HG02610 (cell line): Measurements from ENCODE around the gene PRPF19.

ENCODE experiments used
- ATAC-seq: cut with Tn5 transposase; IDR thresholded peaks from one replicate; pipeline ENCODE4 v1.9.1; 2021; ENCODE audit warnings: mild to moderate bottlenecking, moderate library complexity; ENCODE audit not compliant: unreplicated experiment

PRPF19 gene

GRCh38 chr11:60906132-60906972, at the start of gene PRPF19:
Gene PRPF19, minus strand, starts transcription at chr11:60906585. Its CDS starts 203 bp downstream, at chr11:60906382.
- ATAC-seq = peak; percentile 75

- no peak for ATAC-seq
These were observed 49.2 kb upstream of the PRPF19 start for GRCh38 chr11:60955571-60955970.

GRCh38 chr11:60954421-60954820, 48.0 kb upstream of the PRPF19 start:
- no peak for ATAC-seq

- no peak for ATAC-seq
These were observed 47.4 kb upstream of the PRPF19 start for GRCh38 chr11:60953781-60954180.

DNA sequence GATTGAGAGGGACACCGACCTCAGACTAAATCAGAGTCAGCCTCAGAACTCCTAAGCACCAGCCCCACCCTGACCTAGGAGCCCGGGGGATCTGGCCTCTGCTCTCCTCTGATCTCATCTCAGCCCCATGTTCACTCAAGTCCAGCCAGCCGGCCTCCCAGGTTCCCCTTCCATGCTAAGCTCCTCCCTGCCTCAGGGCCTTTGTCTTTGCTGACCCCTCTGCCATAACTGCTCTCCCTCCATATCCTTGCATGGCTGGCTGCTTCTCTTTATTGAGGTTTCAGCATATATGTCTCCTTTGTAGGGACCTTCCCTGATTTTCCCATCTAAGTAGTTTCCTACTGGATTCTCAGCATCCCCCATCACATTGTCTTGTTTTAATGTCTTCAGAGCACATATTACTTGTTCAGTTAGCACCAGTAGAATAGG, 46.4 kb upstream of the PRPF19 start:
- no peak for ATAC-seq

DNA sequence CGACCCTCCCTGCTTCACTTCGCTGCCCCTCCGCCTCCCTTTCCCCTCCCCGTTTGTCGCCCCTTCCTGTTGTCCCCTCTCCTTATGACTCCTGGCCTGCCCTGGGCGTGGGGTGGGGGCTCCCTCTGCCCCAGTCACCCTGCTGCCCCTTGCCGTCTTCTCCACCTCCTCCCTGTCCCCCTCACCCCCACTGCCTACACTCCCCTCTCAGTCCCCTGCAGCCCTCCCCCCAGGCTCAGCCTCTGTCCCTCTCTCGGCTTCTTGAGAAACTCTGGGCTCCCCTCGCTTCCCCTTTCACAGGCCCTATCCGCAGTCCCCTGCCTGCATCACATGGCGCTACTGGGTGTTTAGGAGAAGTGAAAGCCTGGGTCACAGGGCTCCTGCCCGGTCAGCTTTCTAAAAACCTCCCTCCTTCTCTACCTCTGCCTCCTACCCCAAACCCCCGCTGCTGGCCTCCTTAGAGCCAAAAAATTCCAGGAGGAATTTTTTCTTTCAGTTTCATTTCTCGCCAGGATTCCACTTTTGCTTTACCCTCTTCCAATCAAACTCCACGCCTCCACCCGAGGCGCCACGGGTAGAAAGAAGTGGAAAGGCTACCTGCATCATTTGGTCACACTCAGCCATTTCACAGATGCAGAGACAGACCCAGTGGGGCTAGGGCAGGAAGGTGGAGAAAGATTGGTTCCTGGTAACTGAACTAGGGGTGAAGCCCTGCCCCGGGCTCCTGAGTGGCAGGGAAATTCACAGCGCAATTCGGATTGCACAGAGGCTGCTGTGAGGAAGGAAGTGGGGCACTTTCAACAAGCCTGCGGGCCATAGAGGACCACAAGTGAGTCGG, 45.7 kb upstream of the PRPF19 start, which contains the start of gene SLC15A3:
SLC15A3 (minus strand) TSS at position 273 of the 838 bp plus-strand sequence. CDS start 625 bp downstream, outside the sequence.
- peak; percentile 66 for ATAC-seq

GRCh38 chr11:60951606-60951903, 45.2 kb upstream of the PRPF19 start:
- no peak for ATAC-seq

DNA sequence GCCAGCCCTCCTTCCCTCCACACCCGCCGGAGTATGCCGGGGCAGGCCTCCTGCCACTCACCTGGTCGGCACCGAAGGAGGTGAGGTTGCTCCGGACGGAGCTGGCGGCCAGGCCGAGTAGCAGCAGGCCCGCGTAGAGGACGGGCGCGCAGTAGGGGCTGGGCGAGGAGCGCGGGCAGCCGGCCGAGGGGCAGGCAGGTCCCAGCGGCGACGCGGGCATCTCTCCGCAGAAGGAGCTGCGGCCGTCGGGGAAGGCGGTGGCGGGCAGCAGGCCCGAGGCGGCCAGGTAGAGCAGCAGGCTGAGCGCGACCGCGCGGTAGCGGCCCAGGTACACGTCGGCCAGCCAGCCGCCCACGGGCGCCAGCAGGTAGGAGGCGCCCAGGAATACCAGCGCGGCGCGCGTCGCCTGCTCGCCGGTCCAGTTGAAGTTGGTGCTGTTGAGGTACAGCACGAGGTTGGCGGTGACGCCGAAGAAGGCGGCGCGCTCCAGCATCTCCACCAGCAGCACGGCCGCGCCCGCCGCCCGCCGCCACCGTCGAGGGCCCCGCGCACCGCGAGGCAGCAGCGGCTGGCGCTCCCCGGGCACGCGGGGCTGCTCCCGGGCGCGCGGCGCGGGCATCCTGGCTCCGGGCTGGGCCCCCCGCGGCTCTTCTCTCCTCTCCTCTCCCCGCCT, 44.7 kb upstream of the PRPF19 start:
- ATAC-seq = no peak

DNA sequence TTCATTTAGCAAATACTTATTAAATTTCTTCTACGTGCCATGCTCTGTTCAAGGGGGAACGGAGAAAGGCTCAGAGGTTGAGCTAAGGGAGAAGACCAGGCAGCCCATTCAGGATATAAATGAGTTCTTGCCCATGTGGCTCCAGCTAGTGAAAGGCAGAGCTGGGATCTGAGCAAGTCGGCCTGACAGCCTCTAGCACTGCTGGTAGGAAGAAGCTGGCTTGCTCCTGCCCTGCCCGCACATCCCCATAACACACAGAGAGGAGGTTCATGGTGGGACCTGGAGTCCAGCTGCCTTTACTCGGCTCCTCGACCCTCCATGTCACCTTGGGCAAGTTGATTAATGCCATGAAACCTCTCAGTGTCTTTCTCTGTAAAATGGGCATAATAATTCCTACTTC, 43.6 kb upstream of the PRPF19 start:
- ATAC-seq = no peak

GRCh38 chr11:60948250-60948649, 41.9 kb upstream of the PRPF19 start:
- ATAC-seq = no peak

DNA sequence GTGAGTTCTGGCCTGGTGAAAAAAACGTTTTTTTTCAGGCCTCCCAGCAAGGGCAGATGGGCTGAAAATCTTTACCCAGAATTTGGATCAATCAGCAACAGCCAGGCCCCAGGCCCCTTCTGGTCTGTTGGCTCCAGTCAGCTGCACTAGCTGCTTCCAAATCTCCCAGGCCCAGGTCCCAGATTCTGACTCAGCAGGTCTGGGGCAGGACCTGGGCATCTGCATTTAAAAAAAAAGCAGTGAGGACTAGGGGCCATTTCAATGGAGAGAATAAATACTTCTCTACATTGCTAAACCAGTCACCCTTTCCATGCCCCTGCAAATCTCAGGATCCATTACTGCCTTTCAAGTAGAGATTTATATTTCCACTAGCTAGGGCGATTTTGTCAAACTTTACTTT, 41.3 kb upstream of the PRPF19 start:
- no peak for ATAC-seq

DNA sequence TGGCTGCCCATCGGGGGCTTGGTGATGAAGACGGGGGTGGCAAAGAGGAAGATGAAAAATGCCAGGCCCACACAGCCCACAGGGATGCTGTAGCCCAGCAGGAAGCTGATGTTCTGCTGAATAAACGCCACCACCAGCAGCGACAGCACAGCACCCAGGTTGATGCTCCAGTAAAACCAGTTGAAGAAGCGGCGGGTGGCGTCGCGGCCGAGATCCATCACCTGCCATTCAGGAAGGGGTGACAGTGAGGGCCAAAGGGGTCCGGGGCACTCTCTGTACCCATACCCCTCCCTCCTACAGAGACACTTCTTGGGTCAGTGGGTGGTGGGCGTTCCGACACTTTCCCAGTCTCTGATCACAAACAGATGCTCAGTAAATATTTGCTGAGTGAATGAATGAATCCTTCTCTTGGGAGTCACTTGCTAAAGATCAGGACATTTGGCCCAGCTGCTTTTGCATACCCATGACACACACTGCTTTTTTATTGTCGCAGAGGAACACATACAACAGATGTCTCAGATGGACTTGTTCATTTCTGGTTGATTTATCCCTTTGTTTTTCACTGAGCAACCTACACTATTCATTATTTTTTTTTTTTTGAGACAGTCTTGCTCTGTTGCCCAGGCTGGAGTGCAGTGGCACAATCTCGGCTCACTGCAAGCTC, 40.3 kb upstream of the PRPF19 start:
- ATAC-seq = no peak

- ATAC-seq = no peak
These were observed 38.9 kb upstream of the PRPF19 start for GRCh38 chr11:60945295-60945667.

- ATAC-seq = no peak
These were observed 38.3 kb upstream of the PRPF19 start for GRCh38 chr11:60944490-60945294.

DNA sequence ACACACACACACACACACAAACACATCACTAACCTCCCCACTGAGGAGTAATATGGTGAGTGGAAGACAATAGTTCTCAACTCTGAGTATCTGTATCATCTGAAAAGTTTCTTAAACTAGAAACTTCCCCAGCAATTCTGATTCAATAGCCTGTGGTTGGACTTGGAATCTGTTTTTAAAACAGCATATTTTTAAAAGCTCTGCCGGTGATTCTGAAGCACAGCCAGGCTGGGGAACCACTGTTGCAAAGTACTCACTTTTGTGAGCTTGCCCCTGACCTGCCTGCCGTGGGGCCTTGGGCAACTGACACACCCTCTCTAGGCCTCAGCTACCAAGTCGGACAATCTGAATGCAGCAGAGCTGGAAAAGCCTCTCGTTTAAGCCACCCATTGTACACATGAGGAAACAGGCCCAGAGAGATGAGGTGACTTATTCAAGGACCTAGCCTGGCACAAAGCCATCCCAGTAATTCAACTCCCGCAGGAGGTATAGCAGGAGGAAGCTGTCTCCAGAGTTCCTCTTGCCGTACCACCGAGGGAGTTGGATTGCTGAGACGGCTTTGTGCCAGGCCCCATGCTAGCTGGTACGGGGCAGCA, 36.7 kb upstream of the PRPF19 start:
- ATAC-seq = no peak

GRCh38 chr11:60942219-60942618, 35.8 kb upstream of the PRPF19 start:
- no peak for ATAC-seq

- no peak for ATAC-seq
These were observed 35.2 kb upstream of the PRPF19 start for GRCh38 chr11:60941371-60942119.

GRCh38 chr11:60939855-60940254, 33.5 kb upstream of the PRPF19 start:
- ATAC-seq = no peak

- ATAC-seq = no peak
These were observed 32.9 kb upstream of the PRPF19 start for GRCh38 chr11:60939301-60939700.
